ENCODE measurements around the gene OR52E5.

DNA sequence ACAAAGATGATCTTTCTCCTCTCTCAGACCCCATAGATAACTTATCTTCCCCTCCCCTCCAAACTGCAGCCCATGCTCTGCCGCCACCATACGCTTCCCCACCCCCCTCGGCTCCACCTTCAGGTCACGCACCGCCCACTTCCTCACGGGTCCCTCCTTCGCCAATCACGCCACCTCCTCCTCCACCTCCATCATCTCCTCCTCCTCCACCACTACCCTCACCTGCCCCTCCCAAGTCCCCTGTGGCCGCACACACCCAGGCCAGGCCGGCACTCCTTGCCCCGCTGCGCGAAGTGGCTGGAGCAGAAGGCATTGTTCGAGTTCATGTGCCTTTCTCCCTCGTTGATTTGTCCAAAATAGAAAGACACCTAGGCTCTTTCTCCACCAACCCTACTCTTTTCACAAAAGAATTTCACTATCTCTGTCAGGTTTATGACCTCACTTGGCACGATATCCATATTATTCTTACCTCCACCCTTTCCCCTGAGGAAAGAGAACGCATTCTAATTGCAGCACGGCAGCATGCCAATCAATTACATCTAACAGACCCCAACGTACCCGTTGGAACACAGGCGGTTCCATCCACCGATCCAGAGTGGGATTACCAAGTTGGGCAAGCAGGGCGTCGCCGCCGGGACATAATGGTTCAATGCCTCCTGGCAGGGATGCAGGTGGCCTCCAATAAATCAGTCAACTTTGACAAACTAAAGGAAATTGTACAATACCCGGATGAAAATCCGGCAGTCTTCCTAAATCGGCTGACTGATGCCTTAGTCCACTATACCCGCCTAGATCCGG is 36.8 kb downstream of the OR52E5 start:
- TF ChIP-seq, protein P1, sequence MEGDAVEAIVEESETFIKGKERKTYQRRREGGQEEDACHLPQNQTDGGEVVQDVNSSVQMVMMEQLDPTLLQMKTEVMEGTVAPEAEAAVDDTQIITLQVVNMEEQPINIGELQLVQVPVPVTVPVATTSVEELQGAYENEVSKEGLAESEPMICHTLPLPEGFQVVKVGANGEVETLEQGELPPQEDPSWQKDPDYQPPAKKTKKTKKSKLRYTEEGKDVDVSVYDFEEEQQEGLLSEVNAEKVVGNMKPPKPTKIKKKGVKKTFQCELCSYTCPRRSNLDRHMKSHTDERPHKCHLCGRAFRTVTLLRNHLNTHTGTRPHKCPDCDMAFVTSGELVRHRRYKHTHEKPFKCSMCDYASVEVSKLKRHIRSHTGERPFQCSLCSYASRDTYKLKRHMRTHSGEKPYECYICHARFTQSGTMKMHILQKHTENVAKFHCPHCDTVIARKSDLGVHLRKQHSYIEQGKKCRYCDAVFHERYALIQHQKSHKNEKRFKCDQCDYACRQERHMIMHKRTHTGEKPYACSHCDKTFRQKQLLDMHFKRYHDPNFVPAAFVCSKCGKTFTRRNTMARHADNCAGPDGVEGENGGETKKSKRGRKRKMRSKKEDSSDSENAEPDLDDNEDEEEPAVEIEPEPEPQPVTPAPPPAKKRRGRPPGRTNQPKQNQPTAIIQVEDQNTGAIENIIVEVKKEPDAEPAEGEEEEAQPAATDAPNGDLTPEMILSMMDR (IDR thresholded peaks at IDR 0.05; ENCODE audit: insufficient read depth, low read length) = no peak
- no peak for TF ChIP-seq GABPA (IDR thresholded peaks at IDR 0.05; ENCODE audit: low read depth)
- TF ChIP-seq, protein P2, sequence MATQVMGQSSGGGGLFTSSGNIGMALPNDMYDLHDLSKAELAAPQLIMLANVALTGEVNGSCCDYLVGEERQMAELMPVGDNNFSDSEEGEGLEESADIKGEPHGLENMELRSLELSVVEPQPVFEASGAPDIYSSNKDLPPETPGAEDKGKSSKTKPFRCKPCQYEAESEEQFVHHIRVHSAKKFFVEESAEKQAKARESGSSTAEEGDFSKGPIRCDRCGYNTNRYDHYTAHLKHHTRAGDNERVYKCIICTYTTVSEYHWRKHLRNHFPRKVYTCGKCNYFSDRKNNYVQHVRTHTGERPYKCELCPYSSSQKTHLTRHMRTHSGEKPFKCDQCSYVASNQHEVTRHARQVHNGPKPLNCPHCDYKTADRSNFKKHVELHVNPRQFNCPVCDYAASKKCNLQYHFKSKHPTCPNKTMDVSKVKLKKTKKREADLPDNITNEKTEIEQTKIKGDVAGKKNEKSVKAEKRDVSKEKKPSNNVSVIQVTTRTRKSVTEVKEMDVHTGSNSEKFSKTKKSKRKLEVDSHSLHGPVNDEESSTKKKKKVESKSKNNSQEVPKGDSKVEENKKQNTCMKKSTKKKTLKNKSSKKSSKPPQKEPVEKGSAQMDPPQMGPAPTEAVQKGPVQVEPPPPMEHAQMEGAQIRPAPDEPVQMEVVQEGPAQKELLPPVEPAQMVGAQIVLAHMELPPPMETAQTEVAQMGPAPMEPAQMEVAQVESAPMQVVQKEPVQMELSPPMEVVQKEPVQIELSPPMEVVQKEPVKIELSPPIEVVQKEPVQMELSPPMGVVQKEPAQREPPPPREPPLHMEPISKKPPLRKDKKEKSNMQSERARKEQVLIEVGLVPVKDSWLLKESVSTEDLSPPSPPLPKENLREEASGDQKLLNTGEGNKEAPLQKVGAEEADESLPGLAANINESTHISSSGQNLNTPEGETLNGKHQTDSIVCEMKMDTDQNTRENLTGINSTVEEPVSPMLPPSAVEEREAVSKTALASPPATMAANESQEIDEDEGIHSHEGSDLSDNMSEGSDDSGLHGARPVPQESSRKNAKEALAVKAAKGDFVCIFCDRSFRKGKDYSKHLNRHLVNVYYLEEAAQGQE (IDR thresholded peaks at IDR 0.05; ENCODE audit: insufficient replicate concordance, low read depth) = no peak

All from HL-60 (cell line).